T follicular helper cell (primary cell): Measurements from ENCODE around the gene BAIAP2L1.
"Not testable (repeated sequence)": the region's sequence is repeated elsewhere in the genome, so short reads cannot be mapped to it uniquely, and the experiment has no call there.

ENCODE experiments used
- DNase-seq: peaks from one replicate; pipeline ENCODE4 v3.0.0-alpha.2; 2020; ENCODE audit warnings: low read depth

The BAIAP2L1 gene

DNA sequence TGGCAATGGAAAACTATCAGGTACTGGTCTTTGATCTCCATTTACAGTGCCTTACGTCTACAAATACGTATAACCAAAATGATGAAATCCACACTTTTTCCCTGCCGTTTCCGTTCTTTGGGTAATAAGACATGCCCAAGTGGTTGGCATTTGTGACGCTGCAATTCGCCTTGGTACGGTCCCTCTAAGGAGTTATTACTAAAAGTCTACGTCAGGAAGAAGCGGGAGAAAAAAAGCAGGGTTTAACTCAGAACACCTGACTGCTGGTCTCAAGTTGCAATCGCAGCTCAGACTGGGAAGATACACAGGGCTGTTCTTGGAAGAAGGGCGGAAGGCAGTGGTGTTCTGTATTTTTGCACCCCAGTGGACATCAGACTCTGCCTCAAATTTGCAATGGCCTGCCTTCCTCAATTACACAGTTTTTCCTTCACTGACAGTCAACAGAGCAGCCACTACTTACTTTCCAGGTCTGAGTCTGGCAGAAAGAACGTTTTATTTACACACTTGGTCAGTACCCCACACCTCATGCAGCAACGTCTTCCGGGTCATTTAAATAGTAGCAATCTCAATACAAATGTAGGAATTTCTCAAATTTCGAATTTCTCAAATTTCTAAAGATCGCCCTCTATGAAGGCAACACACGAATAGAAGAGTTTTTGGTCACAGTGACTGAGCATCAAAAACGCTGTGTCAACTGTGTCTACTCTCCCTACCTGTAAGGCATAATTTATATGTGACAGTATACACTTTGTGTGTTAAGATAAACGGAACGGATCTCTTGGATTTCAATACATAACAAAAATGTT is 2.1 kb downstream of the BAIAP2L1 start:
- DNase-seq: no peak

DNA sequence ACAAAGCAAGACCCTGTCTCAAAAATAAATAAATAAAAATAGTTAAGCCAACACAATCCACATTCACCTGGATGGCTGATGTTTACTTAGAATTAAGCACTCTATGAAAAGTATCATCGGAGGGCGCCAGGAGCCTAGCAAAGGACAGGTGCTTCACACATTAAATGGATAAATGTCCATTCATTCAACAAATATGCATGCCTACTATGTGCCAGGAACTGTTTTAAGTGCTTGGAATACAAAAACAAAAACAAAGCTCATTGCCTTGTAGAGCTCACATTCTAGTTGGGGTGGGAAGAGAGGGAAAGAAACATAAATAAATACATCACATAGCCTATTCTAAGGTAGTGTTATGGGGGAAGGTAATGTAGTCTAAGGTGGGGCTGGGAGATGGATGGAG is 4.1 kb downstream of the BAIAP2L1 start:
- DNase-seq: no peak

DNA sequence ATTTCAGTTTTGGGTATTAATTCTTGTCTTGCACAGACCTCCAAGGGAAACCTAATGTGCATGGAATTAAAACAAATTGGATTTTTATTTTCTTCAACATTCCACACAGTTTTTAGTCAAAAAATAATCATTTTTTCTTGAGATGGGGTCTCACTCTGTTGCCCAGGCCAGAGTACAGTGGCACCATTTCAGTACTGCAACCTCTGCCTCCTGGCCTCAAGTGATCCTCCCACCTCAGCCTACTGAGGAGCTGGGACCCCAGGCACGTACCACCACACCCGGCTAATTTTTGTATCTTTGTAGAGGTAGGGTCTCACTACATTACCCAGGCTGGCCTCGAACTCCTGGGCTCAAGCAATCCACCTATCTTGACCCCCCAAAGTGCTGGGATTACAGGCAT is 4.9 kb downstream of the BAIAP2L1 start:
- no peak for DNase-seq

DNA sequence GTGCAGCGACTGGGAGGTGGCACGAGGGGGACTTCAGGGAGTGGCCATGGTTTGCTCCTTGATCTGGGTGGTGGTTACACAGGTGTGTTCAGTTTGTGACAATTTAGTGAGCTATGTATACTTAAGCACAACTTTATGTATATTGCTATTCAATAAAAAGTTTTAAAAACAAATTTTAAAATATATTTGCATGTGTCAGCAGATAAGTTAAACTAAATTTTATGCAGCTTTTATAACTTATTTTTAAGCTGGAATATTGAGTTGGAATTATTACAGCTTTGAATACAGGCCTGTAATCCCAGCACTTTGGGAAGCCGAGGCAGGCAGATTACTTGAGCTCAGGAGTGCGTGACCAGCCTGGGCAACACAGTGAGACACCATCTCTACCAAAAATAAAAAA is 5.4 kb downstream of the BAIAP2L1 start:
- no peak for DNase-seq

DNA sequence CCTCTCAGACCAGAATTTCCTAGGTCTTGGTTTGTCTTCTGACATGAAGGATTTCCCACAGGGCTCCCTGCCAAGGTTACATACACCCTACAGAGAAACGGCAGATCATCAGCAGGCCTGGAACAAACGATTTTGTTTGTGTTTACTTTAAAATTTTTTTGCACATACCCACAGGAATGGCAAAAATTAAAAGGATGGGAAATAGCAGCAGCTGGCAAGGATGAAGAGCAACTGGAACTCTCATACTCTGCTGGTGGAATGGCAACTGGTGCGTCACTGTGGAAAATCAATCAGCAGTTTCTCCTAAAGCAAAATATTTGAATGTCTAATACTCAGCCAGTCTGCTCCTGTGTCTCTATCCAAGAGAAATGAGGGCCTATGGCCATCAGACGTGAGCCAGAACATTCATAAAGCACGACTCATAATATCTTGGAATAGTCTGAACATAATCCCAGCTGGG is 6.5 kb downstream of the BAIAP2L1 start:
- no peak for DNase-seq

DNA sequence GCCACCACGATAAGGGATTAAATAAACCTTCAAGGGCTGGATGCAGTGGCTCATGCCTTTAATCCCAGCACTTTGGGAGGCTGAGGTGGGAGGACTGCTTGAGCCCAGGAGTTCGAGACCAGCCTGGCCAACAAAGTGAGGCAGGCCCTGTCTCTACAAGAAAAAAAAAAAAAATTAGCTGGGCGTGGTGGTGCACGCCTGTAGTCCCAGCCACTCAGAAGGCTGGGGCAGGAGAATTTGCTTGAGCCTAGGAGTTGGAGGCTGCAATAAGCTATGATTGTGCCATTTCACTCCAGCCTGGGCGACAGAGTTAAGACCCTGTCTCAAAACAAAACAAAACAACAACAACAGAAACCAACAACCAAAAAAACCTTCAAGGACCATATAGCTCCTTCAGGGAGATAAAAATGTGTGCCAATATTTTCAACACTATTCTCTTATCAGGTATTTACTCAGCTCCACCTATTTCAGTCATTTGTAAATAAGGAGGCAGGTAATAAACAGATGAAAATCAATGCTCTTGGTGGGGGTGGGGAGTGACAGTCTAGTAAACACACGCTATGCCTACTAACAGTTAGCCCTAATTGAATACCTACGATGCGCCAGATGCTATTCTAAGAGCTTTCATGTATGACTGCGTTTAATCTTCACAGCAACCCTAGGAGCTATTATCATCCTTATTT is 13.2 kb downstream of the BAIAP2L1 start:
- DNase-seq: no peak

DNA sequence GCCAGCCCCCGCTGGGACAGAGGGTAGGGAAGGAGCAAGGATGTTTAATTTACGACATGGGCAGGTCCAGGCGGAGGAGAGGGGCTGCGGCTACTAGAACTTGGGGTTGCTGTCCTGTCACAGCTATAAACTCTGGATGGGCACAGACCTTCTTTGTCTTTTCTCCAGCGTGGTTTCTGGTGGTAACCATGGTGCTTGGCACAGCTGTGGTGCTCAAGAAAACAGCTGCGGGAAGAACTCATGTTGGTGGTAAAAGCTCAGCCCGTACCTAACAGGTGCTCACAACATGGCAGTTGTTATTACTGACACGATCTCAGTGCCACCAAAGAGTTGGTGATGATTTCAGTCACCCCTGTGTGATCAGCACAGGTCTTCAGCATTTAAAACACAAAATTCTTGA is 13.8 kb downstream of the BAIAP2L1 start:
- no peak for DNase-seq

DNA sequence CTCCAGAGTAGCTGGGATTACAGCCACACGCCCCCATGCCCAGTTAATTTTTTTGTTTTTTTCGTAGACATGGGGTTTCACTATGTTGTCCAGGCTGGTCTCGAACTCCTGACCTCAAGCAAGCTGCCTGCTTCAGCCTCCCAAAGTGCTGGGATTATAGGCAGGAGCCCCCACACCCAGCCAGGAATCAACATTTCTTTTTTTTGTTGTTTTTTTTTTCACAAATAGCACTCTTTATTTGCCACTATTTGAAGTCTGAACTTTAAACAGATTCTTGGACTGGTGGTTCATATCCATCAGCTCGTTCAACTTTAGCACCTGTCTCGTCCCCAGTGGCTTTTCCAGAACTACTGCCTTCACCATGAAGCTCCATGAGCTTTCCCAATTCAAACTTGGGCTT is 15.4 kb downstream of the BAIAP2L1 start:
- not testable (repeated sequence) for DNase-seq

DNA sequence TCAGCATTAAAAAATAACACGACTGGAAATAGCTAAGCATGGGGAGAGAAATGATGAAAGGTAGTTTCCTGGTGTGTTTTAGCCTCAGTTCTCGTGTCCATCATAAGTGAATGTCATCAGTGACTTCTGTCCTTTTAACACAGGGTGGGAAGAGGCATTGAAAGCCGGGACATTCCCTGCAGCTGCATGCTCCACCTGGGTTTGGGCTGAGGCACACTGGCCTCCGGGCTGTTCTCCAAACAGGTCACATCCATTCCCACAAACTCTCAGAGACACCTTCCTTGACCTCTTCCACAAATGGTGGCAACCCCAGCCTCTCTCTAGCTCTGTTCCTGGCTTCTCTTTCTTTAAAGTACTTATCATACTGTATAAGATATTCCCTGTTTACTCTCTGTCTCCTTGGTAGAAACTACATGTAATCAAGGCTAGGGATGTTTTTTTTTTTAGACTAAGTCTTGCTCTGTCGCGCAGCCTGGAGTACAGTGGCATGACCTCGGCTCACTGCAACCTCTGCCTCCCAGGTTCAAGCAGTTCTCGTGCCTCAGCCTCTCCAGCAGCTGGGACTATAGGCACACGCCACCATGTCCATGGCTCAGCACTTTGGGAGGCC is 22.6 kb downstream of the BAIAP2L1 start:
- DNase-seq: no peak

DNA sequence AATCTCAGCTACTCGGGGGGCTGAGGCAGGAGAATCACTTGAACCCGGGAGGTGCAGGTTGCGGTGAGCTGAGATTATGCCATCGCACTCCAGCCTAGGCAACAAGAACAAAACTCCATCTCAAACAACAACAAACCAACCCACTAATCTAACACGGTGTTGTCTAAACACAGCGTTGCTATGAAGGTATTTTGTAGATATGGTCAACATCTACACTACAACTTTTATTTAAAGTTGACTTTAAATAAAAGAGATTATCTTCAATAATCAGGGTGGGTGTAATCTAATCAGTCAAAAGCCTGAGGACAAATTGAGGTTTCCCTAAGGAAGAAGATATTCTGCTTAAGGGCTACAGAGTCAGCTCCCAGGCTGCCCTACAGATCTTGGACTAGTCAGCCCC is 24.2 kb downstream of the BAIAP2L1 start:
- no peak for DNase-seq

DNA sequence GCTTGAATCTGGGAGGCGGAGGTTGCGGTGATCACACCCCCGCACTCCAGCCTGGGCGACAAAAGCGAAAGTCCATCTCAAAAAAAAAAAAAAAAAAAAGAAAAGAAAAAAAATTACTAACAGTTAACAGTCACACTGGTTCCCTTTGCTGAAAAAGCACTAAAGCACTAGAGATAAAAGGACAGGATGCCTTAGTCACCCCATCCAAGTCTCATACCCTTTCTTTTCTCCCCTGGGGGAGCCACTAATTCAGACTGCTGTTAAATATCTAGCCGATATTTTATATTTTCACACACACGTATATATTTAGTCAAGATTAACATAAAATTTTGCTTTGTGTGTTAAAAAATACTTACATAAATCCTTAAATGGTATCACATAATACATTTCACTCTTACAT is 25.2 kb downstream of the BAIAP2L1 start:
- no peak for DNase-seq

DNA sequence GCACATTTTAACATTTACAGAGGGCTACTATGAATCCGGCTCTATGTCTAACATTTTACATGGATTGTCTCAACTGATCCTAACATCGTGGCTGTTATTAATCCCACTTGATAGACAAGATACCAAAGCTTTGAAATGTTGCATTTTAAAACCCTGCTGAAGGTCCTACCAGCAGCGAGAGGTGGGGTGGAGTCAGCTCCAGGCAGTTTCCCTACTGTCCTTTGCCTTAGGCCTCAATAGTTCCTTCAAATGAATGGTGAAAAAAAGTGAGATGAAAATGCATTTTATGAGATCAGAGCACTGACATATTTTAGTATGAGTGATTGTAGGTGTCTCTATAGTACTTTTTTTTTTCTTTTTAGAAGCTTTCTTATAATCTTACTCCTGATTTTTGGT is 26.6 kb downstream of the BAIAP2L1 start:
- DNase-seq: no peak

DNA sequence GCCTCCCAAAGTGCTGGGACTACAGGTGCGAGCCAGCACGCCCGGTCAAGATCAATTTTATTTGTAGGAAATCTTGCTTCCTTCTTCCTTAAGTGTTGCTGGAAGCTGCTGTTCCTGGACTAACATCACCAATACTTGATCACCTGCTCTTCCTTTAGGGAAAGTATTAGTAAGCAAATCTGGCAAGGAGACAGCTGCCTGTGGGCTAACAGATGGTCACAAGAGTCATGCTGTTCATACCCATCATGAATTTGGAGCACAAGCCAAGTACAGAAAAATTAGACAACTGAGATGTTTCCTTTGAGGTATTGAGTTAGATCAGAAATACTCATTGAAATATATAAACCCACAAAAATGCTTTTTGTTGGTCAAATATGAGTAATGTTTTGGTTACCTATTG is 27.9 kb downstream of the BAIAP2L1 start:
- no peak for DNase-seq

DNA sequence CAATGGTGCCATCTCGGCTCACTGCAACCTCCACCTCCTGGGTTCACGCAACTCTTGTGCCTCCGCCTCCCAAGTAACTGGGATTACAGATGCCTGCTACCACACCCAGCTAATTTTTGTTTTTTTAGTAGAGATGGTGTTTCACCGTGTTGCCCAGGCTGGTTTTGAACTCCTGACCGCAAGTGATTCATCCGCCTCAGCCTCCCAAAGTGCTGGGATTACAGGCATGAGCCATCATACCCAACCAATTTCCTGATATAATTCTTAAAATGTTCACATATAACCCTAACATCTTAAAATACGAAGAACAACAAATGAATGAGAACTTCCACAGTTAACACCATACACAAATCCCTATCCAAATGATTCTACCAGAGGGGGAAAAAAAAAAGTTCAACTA is 31.2 kb downstream of the BAIAP2L1 start:
- no peak for DNase-seq

DNA sequence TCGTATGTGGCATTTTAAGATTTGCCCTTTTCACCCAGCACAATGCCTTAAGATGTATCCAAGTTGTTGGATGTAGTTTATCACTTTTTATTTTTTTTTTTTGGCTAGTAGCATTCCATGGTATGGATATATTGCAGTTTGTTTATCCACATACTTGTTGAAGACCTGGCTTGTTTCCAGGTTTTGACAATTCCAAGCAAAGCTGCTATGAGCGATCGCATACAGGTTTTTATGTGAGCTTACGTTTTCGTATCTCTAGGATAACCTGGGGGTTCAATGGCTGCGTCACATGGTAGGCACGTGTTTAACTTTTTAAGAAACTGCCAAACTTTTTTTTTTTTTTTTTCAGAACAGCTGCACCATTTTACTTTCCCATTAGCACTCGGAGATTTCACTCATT is 32.2 kb downstream of the BAIAP2L1 start:
- no peak for DNase-seq

DNA sequence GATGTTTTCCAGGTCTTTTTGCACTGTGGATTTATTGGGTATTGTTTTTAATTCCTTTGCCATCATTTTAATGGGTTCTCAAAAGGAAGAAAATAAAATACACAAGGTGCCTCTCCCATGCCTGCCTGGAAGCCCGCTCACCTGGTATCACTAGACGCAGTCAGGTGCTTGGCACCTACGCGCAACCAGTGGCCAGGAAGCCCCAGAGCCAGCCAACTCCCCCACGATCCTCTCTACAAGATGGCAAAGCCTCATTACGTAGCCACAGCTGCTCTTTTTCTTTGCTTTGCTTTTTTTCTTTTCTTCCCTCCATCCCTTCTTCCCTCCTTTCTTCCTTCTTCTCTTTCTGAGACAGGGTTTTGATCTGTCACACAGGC is 34.3 kb downstream of the BAIAP2L1 start:
- DNase-seq: no peak

DNA sequence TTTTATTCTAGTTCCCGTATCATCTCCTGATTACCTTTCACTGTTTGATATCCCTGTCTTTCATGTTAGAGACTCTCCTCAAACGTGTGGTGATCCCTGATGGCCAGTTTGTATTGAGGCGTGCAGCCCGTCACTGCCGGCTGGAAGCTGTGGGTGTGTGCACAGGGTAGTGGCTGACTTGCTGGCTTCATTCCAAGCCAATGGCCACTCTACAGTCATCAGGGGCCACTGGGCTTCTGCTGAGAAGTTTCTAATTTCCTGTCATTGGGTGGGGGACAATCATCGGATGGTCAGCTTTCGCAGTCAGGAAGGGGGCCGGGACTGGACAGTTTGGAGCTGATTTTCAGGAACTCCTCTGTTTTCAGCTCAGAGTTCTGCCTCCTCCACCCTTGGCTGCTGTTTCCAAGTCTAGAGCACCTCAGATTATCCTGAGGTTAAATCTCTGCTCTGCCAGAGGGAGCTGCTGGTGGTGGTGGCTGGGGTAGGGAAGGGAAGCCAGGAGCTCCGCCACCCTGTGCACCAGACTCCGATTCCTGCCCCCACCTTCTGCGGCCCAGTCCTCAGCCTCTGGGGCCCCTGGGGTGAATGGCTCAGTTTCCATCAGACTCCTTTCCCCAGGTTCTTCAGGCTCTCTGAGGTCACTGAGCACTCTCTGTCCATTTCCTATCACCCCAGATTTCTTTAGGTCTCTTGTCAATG is 34.9 kb downstream of the BAIAP2L1 start:
- no peak for DNase-seq

DNA sequence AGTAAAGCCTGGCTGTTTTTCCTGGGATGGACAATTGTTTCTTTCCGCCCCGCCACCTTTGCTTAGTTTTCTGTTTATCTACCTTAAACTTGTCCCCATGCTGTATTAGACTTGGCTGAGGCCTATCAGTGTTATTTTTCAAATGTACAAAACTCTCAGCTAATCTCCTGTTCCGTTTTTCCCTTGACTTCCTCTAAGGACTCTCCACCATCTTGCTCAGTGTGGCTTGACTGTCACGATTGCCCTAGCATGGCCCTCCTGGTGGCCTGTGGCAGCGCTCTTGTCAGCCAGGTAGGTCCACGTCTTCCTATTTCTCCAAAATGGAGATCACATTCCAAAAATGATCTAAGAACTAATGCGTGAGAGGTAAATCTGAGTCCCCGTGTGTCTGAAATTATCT is 36.7 kb downstream of the BAIAP2L1 start:
- DNase-seq: no peak

DNA sequence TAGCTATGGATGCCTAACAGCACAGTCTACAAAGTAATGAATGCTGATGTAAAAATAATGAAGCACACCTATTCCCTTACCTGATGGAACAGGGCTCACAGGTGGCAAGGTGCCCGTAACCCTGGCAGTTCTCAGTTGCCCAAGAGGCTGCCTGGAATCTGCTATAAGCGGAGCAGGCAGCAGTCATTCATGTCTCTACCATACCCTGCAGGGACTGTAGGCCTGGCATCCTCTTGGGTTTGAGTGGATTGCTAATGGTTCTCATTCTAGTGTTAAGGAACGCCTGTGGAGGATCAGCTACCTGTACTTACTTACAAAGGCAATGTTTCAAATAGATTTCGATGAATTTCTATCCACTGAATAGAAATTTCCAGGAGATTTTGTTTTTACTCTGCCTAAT is 38.4 kb downstream of the BAIAP2L1 start:
- DNase-seq: no peak

DNA sequence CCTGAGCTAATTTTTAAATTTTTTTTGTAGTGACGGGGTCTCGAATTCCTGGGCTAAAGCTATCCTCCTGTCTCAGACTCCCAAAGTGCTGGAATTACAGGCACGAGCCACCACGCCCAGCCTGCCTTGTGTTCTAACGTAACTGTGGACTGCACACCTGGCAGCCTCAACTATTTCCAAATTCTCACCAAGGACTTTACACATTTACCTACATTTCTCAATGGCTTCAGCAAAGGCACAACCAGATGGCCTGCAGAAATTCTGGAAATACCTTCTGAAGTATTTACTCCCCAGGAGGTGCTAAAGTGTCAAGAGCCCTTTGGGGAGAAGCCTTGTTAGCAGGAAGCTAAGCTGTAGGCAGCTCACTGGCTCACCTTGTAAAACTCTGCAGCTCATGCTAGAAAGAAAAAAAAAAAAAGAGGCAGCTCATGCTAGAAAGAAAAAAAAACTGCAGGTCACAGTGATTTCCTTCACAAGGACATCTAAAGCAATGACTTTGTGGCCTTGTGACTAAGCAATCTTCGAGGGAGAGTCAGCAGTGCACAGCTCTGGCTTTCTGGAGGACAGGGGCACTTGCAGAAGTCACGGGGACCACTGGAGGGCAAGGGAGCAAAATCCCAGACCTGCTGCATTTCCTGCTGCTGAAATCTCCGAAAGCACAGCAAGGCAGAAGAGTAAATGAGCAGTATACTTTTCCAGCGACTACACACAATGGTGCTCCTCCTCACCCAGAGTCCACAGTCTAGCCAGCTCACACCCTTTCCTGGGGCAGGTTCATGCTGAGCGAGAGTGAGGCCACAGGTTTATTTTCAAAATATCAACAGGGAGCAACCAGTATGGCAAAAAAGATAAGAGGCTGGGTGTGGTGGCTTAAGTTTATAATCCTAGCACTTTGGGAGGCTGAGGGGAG is 40.4 kb downstream of the BAIAP2L1 start:
- no peak for DNase-seq

DNA sequence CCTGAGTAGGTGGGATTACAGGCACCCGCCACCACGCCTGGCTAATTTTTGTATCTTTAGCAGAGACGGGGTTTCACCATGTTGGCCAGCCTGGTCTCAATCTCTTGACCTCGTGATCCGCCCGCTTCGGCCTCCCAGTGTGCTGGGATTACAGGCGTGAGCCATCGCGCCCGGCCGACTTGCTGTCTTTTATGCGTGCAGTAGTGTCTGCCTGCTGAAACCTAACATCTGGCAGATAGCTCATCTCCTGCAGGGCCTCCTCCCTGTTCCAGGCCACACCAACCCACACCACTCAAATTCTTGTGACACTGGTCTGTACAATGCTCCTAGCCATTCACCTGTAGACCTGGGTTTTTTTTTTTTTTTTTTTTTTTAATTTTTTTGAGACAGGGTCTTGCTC is 41.5 kb downstream of the BAIAP2L1 start:
- no peak for DNase-seq

DNA sequence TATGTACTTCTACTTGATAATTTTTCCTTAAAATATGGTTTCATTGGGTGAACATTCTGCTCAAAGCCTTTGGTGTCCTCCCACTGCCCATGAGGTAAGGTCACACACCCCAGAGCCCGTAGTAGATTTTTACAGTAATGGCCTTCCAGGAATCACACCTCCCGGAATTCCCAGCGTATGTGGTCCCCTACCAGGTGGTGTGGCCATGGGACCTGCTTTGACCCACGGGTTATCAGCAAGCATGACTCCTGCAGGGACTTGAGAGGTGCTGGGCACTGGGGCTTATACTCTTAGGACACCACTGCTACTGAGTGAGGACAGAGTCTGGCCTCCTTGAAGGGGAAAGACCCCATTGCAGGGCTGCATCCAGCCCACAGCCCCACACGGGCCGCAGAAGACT is 42.2 kb downstream of the BAIAP2L1 start:
- DNase-seq: no peak
